CMK (cell line): ENCODE results near the gene IFNAR1.
A peak's percentile ranks its signal among the peaks of the same experiment; 100 is the strongest.
"Not testable (repeated sequence)": the region's sequence is repeated elsewhere in the genome, so short reads cannot be mapped to it uniquely, and the experiment has no call there.

Source experiments
- DNase-seq: peaks from one replicate; pipeline ENCODE4 v3.0.0-alpha.2; 2010; ENCODE audit warnings: low read depth

Gene IFNAR1

GRCh38 chr21:33377221-33377920, 52.6 kb downstream of the IFNAR1 start:
- no peak for DNase-seq

DNA sequence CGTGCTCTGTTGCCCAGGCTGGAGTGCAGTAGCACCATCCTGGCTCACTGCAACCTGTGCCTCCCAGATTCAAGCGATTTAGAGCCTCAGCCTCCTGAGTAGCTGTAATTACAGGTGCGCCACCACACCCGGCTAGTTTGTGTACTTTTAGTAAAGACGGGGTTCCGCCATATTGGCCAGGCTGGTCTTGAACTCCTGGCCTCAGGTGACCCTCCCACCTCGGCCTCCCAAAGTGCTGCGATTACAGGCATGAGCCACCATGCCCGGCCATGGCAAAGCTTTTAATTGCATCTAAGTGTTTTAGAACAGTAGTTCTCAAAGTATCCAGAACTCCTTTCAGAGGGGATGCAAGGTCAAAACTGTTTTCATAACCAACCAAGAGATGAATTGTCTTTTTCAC, 53.3 kb downstream of the IFNAR1 start:
- no peak for DNase-seq

GRCh38 chr21:33379934-33380333, 55.2 kb downstream of the IFNAR1 start:
- DNase-seq, result not testable (repeated sequence)

DNA sequence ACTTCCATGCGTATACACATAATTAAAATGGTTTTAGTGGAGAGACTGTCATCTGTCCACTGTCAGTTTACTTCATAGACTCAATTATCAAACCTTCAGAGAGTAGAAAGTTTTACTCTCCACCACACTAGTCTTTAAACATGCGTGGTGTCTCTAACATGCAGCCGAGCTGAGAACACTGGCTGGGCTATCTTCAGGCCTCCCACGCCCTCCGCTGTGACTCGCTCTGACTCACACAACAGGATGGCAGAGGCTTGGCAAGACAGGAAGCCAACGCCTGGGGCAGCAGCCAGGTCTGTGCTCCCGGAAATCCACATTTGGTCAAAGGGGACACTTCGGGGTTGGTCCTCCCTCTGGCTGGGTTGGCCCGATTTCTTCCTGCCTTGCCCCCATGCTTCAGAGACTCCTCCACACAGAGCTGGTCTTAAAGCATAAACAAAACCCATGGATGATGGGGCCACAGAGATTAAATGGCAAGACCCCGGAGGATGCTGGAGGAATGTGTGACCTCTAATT, 55.8 kb downstream of the IFNAR1 start:
- DNase-seq, result peak; percentile 68

DNA sequence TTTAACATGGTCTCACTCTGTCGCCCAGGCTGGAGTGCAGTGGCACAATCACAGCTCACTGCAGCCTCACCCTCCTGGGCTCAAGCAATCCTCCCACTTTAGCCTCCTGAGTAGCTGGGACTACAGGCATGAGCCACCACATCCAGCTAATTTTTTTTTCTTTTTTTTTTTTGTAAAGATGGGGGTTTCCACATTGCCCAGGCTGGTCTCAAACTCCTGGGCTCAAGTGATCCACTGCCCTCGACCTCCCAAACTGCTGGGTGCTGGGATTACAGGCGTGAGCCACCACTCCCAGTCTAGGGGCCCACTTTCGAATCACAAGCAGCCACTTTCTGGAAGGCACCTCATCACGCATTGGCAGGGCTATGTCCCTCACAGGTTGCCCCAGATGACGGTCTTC, 56.6 kb downstream of the IFNAR1 start:
- DNase-seq, result not testable (repeated sequence)

DNA sequence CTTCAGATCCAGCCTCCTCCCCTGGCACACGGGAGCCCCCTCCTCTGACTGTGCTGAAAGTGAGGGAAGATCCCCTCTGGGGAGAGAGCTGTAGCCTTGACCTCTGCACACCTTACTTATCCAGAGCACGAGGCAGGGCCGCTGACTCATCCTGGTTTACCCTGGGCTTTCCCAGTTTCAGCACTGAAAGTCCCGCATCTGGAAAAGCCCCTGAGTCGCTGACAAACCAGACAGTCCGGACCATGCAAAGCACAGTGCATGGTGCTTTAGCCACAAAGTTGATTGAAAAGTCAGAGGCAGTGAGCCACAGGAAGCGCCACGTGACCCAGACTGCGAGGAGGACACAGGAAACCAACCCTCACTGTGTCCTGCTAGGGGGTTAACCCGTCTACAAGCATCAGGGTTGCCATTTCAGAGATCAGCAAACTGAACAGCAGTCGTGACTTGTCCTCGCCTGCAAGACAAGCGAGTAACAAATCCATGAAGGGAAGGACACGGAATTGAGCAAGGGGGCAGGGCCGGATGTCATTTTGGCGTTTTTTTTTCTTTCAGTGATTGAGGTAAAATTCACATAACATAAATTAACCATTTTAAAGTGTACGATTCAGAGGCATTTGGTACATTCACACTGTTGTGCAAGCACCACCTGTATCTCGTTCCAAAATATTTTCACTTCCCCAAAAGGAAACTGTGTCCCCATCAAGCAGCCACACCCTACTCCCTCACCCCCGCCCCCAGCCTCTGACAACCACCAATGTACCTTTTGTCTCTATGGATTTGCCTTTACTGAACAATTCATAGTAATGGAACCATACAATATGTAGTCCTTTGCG, 58.5 kb downstream of the IFNAR1 start:
- DNase-seq, result peak; percentile 79

GRCh38 chr21:33384841-33385331, 60.1 kb downstream of the IFNAR1 start:
- DNase-seq, result no peak

DNA sequence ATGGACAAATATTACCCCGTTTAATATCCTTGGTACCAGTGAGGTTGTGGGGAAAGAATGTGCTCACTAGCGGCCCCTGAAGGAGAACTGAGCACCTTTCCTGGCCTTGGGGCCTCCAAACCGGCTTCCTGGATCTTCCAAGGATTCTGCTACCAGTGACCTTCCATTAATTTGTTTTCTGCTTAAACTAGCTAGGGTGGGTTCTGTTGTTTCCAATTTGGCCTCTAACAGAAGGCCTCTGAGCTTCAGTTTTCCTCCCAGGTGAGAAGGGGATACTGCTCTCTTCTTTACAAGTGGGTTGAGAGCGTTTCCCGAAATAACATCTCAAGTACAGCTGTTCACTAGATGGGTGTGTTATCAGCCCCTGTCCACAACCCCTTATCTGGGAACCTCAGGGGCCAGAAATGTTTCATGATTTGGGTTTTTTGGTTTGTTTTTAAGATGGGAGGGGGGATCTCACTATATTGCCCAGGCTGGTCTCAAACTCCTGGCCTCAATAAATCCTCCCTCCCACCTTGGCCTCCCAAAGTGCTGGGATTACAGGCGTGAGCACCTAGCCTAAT, 61.5 kb downstream of the IFNAR1 start:
- DNase-seq, result peak; percentile 83

GRCh38 chr21:33387294-33387693, 62.5 kb downstream of the IFNAR1 start:
- no peak for DNase-seq

DNA sequence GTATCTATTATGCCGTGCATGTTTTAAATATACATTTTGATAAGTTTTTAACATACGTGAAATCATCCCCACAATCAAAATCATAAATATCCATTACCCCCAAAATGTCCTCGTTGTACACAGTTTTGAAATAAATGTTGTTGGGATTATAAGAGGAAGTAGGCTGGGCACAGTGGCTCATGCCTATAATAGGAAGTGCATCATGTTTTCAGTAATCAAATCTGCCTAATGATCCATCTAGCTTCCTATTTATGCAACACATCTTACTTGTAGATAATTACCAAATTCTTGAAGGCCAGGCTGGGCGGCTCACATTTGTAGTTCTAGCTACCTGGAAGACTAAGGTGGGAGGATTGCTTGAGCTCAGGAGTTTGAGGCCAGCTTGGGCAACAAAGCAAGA, 63.4 kb downstream of the IFNAR1 start:
- DNase-seq, result no peak

DNA sequence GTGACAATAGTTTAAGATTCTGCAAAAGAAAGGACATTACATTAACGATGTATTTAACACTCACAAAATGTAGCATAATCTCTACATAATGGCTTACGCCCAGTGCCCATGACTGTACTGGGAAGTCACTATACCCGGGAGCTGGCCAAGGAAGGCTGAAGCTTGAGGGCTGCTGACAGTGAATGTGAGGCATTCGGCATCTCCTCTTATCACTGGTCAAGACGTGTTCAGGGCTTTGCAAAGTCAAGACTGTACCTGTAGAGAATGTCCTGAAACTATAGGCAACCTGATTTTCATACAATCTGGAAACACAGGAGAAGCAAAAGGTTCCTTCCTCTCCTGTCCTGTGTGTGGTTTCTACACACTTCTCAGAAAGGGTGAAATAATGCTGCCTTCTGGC, 65.7 kb downstream of the IFNAR1 start:
- DNase-seq, result no peak

GRCh38 chr21:33391656-33392055, 66.9 kb downstream of the IFNAR1 start:
- no peak for DNase-seq

GRCh38 chr21:33392284-33392985, 67.7 kb downstream of the IFNAR1 start:
- no peak for DNase-seq

GRCh38 chr21:33393348-33393747, 68.6 kb downstream of the IFNAR1 start:
- DNase-seq, result no peak

DNA sequence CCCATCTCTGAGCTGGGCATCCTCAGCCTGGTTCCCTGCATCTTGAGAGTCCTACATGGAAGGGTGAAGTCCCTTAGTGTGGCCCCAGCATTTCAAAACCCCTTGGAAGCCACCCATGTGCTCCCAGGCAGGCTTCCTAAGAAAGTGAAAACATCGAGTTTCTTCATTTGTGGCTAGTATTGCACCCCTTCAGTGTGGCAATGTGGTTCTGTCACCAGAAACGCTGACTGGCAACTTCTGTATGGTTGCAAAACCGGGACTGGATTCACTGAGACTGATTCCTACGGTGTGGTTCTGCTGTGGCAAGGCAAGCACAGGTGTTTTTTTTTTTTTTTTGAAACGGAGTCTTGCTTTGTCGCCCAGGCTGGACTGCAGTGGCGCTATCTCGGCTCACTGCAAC, 69.5 kb downstream of the IFNAR1 start:
- DNase-seq, result no peak

DNA sequence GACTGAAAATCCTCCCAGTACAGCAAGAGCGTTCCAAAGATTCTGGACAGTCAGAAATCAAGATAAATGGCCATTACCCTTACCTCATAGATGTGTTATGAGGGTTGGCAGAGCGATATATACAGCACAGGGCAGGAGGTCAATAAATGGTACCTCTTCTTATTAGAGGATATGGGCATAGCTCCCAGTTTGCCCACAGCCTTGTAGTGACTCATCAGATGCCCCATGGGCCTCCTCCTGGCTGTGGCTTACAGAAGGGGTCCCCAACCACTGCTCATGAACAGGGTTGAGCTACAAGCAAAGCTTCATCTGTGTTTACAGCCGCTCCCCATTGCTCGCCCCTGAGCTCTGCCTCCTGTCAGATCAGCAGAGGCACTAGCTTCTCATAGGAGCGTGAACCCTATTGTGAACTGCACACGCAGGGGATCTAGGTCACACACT, 71.1 kb downstream of the IFNAR1 start:
- no peak for DNase-seq

- DNase-seq, result no peak
These were observed 71.7 kb downstream of the IFNAR1 start for GRCh38 chr21:33396436-33396835.

GRCh38 chr21:33396951-33397350, 72.2 kb downstream of the IFNAR1 start:
- DNase-seq, result no peak

- DNase-seq, result no peak
These were observed 72.9 kb downstream of the IFNAR1 start for GRCh38 chr21:33397717-33398116.

DNA sequence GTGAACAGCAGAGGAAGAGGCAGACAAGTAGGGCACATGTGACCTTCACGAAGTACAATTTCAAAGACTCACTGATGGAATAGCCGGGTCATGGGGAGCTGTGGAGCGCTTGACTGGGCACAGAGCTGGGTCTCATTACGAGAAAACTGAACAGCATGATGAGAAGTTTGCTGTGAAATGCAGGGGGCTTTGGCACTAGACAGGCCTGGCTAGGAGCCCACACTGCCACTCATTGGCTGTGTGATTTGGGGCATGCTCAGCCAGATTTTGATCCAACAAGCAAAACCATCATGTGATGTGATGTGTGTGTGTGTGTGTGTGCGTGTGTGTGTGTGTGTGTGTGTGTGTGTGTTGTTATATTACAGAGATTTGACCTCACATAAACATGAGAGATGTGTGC, 73.6 kb downstream of the IFNAR1 start:
- no peak for DNase-seq

DNA sequence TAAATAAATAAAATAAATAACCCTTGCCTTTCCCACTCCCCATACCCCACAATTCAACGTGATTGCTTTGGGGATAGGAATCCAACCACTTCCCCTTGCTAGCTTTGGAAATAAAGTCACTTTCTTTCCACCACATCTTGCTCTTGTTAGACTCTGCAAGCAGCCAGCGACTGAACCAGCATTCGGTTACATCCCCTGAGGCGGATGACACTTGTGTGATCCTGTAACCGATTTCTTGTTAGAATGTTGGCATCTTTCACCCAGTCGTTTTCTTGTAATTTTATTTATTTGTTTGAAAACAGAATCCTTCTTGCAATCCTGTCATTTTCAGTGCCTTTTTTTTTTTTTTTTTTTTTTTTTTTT, 76.8 kb downstream of the IFNAR1 start:
- DNase-seq, result no peak
